Stimulated activated CD8-positive, alpha-beta memory T cell treated with anti-CD3 and anti-CD28 coated beads, Interleukin-7, amount 100 ng/mL, for 4 hours (primary cell): ENCODE data around the gene KCNJ9.
"Not testable (repeated sequence)": the region's sequence is repeated elsewhere in the genome, so short reads cannot be mapped to it uniquely, and the experiment has no call there.

Experiments
- DNase-seq, 2 donors: peaks; one replicate each; pipeline ENCODE4 v3.0.0-alpha.2; 2020; ENCODE audit warnings: low read depth in 2 of 2

Gene KCNJ9

DNA sequence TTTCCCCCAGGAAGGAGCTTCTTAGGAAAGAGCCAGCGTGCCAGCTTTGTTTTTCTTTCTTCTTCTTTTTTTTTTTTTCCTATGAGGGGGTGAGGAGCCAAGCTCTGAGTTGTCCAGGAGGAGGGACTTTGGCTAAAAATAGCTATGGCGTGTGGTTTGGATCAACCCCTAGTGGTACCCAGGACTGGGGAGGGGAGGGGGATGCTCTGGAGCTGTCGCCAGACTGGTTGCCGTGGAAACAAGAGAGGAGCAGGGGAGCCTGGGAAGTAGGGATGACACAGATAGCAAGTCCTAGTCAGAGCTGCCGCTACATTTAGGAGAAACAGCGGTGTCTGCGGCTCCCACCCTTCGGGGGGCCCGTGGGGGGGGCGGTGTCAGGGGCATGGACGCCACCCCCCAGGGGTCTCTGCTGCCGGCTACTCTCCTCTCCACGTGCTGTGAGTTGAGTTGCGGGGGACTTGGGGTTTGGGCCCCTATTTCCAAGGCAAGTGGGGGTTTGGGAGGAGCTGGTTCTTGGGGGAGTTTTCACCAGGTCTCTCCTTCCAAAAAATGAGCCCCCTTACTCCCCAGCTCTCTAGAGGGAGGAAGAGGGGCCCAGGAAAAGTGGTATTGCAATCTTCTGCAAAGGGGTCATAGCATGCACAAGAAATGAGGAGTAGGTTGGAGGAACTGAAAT, at the start of gene KCNJ9:
KCNJ9 (plus strand) TSS at position 278 of the 676 bp plus-strand sequence. CDS start 2,493 bp downstream, outside the sequence.
- DNase-seq, result no peak

DNA sequence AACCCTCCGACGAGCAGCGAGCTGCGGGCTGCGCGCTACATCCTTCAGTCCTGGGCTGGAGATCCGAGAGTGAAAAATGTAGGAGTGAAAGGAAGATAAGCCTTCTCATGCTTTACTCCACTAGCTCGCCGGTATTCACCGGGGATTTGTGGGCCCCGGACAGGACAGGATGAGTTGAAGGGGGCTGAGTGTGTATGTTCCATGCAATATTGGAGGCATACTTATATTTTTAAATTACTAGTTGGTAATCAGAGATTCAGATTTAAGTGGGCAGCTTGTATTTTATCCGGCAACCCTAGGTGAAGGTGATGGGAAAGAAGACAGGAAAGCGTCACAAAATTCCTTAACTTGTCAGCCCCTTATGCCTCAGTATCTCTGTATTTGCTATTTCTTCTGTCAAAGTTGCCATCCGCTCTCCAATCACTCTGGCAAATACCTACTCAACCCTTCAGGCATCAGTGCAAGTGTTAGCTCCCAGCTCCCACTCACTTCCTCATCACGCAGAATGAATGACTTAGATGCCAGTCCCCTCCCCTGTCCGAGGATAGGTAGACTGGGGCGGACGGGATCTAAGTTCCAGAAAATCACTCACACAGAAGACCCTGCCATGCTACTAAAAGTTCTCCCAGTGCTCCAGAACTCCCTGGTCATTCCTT, 49.0 kb upstream of the KCNJ9 start:
- no peak for DNase-seq

DNA sequence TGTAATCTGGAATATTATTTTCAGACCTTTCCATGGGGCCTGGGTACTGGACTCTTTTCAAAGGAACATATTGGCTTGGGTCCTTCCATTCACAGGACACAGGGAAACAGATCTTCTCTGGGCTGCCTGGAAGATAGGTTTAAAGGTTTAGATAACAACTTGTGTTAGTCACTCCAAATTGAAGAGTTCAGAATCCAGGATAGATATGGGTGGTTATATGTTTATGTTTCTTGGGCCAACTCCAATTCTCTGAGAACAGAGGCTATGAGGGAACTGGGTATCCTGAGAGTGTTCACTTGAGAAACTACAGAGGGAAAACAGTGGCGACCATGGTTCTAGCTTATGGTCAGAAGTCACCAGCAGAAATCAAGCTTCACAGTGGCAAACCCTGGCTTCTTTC, 40.9 kb upstream of the KCNJ9 start:
- no peak for DNase-seq

DNA sequence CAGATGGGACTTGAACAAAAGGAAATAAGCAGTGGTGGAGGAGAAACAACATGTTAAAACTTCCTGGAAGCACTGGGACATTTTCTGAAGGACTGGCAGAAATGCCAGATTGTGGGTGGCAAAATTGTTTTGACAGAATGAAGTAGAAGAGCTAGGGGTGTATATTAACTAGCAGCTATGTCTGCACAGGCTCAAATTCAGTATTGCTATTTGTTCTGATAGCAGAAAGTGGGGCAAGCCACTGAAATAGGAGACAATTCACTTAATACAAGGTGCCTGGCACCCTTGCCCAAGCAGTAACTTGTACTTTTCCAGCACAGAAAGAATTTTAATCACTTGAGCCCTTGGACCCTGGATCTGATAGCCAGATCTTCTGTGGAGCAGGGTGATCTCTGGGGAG, 37.8 kb upstream of the KCNJ9 start:
- no peak for DNase-seq

DNA sequence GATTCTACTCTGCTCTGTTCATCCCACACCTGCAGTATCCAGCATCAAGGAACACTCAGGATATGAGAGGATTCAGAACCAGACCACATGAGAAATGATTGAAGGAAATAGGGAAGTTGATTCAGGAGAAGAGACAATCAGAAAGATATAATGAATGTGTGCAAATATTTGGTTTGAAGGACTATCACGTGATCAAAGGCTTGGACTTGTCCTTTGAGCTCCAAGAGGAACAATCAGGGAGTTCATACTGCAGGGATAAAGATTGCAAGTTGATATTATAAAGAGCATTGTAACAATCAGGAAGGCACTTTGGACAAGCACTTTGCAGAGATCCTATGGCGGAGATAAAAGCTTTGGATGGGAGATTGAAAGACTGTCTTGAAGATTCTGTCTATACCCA, 35.7 kb upstream of the KCNJ9 start:
- no peak for DNase-seq

DNA sequence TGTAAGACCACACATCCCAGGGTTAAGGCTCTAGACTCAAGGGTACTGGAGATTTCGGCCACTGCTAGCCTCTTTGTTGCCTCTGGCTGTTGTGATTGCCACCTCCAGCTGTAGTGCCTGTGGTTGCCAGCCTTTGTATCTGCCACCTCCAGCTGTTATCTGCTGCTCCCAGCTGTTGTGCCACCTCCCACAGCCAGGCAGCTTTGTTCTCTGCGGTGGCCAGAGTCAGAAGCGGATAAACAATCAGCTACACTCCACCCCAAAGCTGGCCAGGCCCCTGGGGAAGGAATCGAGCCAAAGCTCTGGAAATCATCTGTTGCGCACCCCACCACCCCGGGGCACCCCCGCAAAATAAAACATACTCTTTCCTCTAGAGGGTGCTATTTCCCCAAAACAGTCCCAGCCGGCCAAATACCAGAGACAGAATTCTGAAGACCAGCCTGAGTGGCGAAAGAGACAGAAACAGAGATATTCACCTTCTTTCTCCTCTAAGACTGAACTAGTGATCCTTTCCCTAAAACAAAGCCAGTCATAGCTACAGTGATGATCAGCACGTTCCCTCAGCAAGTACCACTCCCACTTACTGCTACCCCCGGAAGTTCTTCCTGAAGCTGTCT, 34.7 kb upstream of the KCNJ9 start:
- DNase-seq, result peak in 1 of 2 donors; percentile 15

DNA sequence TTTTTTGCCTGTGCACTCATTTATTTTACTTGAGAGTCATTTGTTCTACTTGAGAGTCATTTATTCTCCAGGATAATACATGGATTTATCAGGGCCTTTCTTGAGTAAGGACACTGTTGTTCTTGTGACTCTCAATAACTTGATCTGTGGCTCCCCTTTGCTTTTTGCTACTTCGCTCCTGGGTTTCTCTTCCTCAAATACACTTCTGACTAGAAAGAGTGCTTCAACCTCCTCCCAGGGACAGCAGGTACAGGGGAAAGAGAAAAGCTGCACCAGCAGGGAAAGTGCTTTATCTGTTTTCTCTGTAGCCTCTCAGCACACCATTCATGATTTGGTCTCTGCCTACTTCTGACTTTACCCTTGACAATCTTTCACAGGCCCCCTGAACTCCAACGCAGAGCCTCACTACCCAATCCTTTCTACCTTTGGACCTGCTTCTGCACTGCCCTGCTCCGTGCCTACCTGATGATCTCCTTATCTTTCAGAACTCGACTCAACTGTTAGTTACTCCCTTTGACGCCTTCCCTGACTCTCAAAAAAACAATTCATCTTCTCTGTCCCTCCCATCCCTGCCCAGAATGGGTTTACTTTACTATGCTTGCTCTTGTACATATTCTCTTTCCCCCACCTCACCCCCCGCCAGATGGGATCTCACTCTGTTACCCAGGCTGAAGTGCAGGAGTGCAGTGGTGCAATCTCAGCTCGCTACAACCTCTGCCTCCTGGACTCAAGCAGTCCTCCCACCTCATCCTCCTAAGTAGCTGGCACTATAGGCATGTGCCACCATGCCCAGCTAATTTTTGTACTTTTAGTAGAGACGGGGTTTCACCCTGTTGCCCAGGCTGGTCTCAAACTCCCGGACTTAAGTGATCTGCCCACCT, 34.0 kb upstream of the KCNJ9 start:
- no peak for DNase-seq

DNA sequence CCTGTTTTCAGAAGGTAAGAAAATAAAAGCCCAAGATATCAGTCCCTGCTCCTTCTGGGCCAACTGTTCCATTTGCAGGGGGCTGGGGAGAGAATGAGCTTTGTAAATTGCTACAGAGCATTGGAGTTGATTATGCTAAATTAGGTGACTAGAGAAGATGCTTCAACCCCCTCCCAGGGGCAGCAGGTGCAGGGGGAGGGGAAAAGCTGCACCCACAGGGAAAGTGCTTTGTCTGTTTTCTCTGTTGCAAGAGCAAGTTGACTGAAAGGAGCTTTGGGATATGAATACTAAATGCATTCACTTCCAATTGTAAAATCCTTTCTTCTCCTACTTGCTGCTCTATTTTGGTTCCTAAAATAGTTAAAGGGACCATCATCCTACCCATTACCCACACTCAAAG, 33.0 kb upstream of the KCNJ9 start:
- DNase-seq, result no peak

DNA sequence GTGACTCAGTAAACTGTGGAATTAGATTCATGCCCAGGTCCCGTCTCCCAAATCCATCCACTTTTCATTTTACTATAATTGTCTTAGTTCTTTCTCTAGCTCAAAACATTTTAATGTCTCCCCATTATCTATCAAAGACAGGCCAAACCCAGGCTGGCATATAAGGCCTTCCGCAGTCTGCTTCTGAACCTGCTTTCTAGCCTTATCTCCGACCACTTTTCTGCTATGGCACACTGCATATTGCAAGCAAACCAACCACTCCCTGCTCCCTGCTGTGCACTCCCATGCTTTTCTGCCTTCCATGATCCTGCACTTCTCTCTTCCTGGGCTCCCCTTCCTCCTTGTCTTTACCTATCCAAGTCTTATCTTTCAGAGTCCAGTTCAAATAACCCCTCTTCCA, 32.2 kb upstream of the KCNJ9 start:
- DNase-seq, result no peak

DNA sequence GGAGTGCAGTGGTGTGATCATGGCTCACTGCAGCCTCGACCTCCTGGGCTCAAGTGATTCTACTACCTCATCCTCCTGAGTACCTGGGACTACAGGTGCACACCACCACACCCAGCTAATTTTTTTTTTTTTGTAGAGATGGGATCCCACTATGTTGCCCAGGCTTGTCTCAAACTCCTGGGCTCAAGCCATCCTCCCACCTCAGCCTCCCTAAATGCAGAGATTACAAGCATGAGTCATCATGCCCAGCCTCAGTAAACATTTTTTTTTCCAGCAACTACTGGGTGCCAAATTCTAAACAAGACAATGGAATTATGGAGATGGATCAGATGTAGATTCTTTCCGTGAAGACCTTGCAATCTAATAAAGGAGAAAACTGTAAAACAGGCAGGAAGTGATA, 31.2 kb upstream of the KCNJ9 start:
- DNase-seq, result not testable (repeated sequence)

DNA sequence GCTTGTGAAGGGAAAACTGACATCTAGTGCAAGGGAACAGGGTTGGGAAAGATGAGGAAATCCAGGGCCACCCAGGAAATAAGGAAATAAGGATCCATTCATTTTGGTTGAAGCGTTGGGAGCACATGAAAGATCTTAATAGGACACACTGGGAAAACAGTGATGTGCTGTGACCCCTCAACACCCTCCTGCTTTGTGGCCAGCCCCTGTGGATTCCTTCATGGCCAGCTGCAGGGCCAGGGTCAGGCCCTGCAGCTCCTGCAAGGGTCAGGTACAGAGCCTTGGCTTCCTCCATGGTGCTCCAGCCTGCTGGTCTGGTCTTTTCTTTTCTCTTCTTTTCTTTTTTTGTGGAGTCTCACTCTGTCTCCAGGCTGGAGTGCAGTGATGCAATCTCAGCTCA, 30.7 kb upstream of the KCNJ9 start:
- no peak for DNase-seq

DNA sequence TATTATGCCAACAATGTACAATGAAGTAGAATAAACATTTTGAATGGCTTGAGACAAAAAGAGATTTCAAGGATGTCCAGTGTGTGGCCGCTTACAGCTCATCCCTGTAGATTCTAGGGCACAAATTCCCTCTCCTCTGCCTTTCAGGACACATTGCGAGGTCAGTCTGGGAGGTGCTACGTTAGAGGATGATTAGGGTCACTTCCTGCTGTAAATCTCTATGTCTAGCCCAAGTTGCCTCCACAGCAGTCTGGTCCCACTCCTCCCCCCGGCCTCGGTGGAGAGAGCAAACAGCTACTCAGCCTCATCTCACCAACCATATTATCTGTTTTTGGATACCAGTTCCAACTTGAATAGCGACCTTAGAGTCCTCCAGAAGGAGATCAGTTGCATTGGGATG, 28.4 kb upstream of the KCNJ9 start:
- no peak for DNase-seq

DNA sequence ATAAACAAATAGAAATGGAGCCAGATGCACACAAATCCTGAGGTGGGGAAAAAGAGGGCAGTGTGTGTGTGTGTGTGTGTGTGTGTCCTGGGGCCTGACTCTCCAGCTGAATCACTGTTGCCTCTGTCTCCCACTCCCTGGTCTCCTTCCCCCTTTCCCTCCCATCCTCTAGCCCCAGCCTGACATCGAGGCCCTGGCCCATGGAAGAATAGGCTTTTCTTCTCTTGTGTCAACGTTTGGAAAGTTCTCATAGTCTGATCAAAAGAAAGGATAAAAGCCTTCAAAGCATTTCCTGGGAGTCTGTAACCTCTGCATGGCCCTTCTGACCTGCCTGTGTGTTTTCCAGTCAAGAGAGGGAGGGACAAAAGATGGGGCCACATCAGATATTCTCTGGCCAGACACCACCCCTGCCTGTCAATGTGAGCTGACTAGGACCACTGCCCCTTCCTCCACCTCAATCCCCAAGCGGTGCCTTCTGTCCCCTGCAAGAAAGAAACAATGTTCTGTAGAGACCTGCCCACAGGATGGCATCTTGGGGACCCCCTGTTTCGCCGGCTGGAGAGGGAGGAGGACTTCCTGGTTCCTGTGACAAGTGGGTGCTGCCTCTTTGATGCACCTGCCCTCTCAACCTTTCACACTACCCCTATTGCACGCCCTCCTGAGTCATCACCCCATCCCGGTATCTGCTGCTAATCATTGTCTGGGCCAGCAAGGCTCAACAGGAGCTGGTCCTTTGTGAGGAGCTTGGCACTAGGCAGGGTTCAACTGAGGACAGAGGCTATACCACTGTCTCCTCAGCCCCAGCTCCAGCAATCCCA, 27.6 kb upstream of the KCNJ9 start:
- DNase-seq, result no peak

DNA sequence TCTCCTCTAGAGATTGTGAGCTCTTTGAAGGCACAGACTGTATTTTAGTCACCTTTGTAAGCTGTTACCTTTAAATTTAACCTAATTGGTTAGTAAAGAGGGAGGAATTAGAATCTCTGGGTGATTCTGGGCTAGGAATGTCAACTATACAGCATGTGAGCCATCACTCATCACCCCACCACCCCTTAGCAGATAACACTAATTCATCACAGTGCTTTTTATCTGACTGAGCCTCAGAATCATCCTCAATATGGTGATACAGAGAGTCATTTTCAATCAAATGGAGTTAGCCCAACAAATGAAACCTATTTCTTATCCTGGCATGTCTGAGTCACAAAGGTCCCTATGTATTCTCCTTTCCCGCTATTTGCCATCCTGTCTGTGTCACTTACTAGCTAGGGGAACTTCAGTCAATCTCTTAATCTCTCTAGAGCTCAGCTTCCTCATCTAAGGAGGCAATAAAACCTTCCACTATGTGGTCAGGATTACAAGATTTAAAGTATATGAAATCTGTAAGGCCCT, 24.6 kb upstream of the KCNJ9 start:
- no peak for DNase-seq

DNA sequence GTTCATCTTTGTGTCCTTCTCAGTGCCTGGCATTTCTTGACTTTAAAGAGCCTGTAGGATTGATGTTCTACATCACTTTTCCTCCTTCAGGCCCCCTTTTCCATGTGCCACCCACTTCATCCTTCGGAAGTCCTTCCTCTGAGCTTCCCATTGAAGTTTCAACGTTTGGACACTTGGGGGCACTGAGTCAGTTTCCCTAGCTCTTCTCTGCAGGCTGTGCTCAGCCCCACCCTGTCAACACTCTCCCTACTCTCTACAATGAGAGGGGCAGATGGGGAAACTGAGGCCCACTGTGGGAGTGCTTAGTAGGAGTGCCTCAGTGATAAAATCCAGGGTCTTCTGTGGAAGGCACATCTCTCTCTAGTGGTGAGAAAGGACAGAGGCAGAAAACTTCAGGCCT, 23.3 kb upstream of the KCNJ9 start:
- no peak for DNase-seq

DNA sequence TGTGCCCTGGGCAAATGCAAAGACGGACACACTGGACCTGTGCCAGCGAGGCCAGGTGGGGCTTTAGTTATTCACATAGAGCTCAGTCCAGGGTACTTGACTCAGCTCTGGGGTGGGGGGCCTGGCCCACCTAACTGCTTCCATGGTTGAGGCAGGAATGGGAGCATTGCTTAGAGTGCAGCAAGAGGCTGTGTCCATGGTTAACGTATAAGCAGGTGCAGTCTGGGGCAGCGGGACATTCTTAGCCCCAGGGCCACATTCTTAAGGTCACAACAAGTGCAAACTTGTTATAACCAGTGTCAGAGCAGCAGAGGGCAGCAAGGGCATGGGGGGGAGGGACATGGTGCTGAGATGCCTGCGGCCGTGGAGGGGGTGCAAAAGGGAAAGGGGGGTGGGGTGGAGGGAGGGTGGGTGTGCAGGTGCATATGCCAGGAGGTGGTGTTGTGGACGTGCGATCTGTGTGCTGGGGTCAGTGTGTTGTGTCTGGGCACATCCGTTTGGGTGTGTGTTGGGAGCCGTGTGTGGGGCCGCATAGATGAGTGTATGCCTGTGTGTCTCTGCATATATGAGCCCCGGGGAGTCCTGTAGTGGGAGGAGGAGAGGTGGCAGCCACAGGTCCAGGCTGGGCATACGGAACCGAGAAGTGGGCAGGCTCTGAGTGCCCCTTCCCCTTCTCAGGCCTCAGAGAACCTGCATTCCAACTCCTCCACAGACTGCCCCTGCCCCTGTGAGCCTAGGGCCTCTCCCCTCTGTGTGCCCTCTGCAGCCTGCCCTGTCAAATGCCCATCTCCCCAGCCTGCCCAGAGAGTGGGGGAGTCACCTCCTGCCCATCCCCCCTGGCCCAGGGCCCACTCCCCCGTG, 19.7 kb upstream of the KCNJ9 start:
- no peak for DNase-seq

DNA sequence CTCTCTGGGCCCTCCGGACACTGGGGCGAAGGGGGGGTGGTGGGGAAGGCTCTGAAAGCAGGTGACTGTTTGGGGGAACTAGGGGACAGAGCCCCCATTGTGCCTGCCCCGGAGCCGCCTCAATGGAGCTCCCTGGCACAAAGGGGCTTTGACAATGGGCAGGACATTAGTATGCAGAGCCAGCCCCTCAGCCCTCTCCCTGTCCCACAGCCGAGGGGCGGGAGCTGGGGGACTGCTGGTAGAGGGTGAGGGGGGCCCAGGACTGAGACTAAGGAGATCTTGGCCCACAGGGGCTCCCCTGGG, 19.2 kb upstream of the KCNJ9 start:
- no peak for DNase-seq

DNA sequence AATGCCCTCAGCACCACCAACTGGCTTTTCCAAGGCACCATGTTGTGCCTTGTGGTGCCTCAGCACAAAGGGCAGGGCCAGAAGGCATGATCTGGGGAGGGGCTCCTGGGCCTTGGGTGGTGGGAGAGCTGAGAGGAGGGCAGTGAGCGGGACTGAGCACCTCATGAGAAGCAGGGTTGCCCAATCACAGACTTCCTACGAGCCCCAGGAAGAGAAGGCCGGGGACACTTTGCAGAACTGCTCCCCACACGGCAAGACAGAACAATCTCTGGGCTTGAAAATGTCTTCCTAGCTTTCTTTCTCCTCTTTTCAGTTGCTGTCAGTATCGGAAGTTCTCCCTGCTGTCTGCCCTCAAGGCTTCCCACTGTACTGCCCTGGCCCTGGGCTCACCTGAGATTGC, 18.2 kb upstream of the KCNJ9 start:
- DNase-seq, result no peak

DNA sequence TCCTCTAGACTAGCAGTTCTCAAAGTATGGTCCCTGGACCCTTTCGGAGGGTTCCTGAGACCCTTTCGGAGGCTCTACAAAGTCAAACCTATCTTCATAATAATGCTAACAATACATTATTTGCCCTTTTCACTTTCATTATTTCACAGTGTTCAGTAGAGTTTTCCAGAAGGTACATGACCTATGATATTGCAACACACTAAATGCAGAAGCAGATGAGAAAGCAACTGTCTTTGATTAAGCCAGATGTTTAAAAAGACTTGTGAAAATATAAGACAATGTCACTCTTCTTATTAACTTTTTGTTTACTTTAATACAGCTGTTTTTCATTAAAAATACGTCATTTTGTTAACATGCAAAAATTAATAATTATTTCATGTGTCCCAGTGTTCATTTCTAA, 17.2 kb upstream of the KCNJ9 start:
- DNase-seq, result no peak

DNA sequence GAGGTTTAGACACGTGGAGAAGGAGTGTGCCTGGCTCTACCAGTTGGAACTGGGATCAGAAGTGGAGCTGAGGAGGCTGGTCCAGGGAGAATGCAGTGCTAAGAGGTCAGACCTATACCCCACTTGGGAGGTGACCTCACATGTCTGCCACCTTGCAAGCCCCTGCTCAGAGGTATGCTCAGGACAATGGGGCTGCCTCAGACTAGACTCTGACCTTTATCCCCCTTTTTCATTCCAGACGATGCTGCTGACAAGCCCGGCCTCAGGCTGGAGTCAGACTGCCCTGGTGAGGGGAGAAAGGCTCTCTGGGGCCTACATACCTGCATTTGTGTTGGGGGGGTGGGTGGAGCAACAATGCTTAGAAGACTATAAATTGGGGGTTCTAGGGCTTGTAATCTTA, 16.6 kb upstream of the KCNJ9 start:
- no peak for DNase-seq
